Prostate gland (tissue), 2 donors: ENCODE measurements around the gene TMEM131L. TPM values are rescaled to one million over a fixed set of nuclear protein-coding genes. Genes with fewer than 3 reads are reported as not detected.

Experiments
- DNase-seq: peaks from one replicate; pipeline ENCODE4 v3.0.0-alpha.2; 2019; ENCODE audit warnings: low spot score
- H3K27ac ChIP-seq, 2 donors: fragments of 200-600 bp; sonication (generic); 2 replicates each; pipeline ENCODE4 v1.5.1; 2017 to 2019
- H3K27me3 ChIP-seq: fragments of 200-600 bp; sonication (generic); replicated peaks from 2 replicates; pipeline ENCODE4 v1.5.1; 2019; ENCODE audit not compliant: insufficient read depth
- H3K36me3 ChIP-seq, 2 donors: fragments of 200-600 bp; sonication (generic); 1 replicate in 1 of 2; 2 replicates in 1 of 2; pipeline versions ENCODE4 v1.5.1 to v1.8.1; 2017 to 2019
- H3K4me1 ChIP-seq: fragments of 200-600 bp; sonication (generic); replicated peaks from 2 replicates; pipeline ENCODE4 v1.5.1; 2019
- H3K4me3 ChIP-seq, 2 donors: fragments of 200-600 bp; sonication (generic); 2 replicates each; pipeline ENCODE4 v1.5.1; 2017 to 2019
- H3K9me3 ChIP-seq: fragments of 200-600 bp; sonication (generic); 2 replicates; pipeline ENCODE4 v1.5.1; 2017
- CTCF ChIP-seq, 4 experiments: fragments of 200-600 bp in 2 of 4; fragments of 450-650 bp in 2 of 4; sonication (generic) in 2 of 4; IDR thresholded peaks; 1 replicate in 3 of 4; 2 replicates in 1 of 4; pipeline ENCODE4 v1.5.1; 2016 to 2019; ENCODE audit warnings: antibody characterized with exemption in 4 of 4, mild to moderate bottlenecking in 2 of 4, moderate library complexity in 2 of 4
- POLR2A ChIP-seq: fragments of 450-650 bp; IDR thresholded peaks from one replicate; pipeline ENCODE4 v1.6.1; 2016; ENCODE audit warnings: antibody characterized with exemption, mild to moderate bottlenecking
- POLR2AphosphoS5 ChIP-seq: sonication (generic); formaldehyde crosslinking; IDR thresholded peaks from one replicate; pipeline ENCODE4 v1.6.1; 2017; ENCODE audit warnings: antibody characterized with exemption
- WGBS: methylation state at CpG from one replicate; pipeline ENCODE4 v1.1.5; 2018; 5-methylcytosine and 5-hydroxymethylcytosine counted together
- intact Hi-C: fragments of 100-400 bp; cut with DNase I; formaldehyde crosslinking; loops from one replicate; pipeline ENCODE4 v1.14.2; 2022
- total RNA-seq, 2 donors: library from RNA; depleted of rRNA; stranded (reverse); fragments of >200 nt; gene quantifications; one replicate each; pipeline ENCODE4 v1.1.0, GENCODE V29; 2016

TMEM131L gene
- total RNA-seq, 2 donors from 2014 or later, result 9.3 to 12.5 TPM

DNA sequence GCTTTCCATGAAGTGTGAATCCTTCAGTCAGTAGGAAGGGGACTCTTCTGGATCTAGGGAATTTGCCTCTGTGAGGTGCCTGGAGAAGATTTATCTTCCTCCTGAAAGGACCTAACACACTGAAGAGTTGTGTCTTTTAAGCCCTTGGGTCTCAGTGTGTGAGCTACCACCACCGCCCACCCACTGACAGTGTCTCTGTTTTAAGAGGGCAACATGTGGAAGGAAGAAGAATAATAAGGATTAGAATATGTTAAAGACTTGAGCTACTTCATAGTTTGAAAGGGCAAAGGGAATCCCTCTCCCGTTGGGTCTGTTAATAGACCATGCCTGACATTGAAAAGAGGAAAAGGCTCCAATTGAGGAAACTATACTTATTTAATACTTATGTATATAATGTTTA lies 153.7 kb downstream of the TMEM131L start:
- H3K4me3 ChIP-seq, result no peak overlapping the region
- no peaks in the 10 kb centered on the region for H3K4me1 ChIP-seq
- H3K36me3 ChIP-seq, result no peaks in the 10 kb centered on the region
- intact Hi-C loops, result no loop called here
- H3K27ac ChIP-seq, result no peak overlapping the region
- no peaks in the 10 kb centered on the region for H3K27me3 ChIP-seq
- TF ChIP-seq POLR2A, result no peak
- no peak for TF ChIP-seq POLR2AphosphoS5
- no peak for TF ChIP-seq CTCF (IDR thresholded peaks at IDR 0.05)
- 81% methylated on average over 2 of the region's 2 CpGs for WGBS
- no peaks in the 10 kb centered on the region for H3K9me3 ChIP-seq
- DNase-seq, result no peak

DNA sequence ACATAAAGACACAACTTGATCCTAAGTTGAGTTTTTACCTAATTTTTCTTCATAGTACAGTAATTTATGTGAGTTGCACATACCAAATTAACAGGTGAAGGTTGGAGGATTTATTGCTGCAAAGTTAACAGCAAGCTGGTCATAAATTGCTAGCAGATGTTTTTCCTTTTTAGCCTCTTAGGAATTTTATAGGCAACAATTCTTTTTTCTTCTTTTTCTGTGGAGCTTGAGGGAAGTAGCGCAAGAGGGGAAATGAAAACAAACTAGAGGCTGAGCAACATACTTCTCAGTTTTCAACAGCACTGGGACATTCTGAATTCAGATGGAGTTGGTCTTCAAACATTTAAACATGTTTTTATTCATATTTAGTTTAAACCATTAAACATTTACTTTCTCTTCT lies 154.2 kb downstream of the TMEM131L start:
- intact Hi-C loops, result no loop called here
- TF ChIP-seq POLR2A (no peak), POLR2AphosphoS5 (no peak), CTCF (IDR thresholded peaks at IDR 0.05) (no peak)
- no peak overlapping the region for H3K27ac ChIP-seq
- no peak overlapping the region for H3K4me3 ChIP-seq
- H3K27me3 ChIP-seq, result no peaks in the 10 kb centered on the region
- H3K9me3 ChIP-seq, result no peaks in the 10 kb centered on the region
- no peak for DNase-seq
- H3K4me1 ChIP-seq, result no peaks in the 10 kb centered on the region
- WGBS, result 61% methylated on average over 1 of the region's 1 CpG
- no peaks in the 10 kb centered on the region for H3K36me3 ChIP-seq

- no peak overlapping the region for H3K4me3 ChIP-seq
- intact Hi-C loops, result no loop called here
- TF ChIP-seq CTCF (IDR thresholded peaks at IDR 0.05), result no peak
- no peak for TF ChIP-seq POLR2A
- TF ChIP-seq POLR2AphosphoS5, result no peak
- no peaks in the 10 kb centered on the region for H3K4me1 ChIP-seq
- DNase-seq, result no peak
- no peak overlapping the region for H3K27ac ChIP-seq
- H3K36me3 ChIP-seq, result no peaks in the 10 kb centered on the region
- no peaks in the 10 kb centered on the region for H3K27me3 ChIP-seq
- H3K9me3 ChIP-seq, result no peaks in the 10 kb centered on the region
- 91% methylated on average over 5 of the region's 5 CpGs for WGBS
Observed at GRCh38 chr4:153622093-153622492, 155.9 kb downstream of the TMEM131L start.

GRCh38 chr4:153622778-153623240 lies 156.6 kb downstream of the TMEM131L start:
- TF ChIP-seq POLR2A (no peak), CTCF (IDR thresholded peaks at IDR 0.05) (no peak), POLR2AphosphoS5 (no peak)
- DNase-seq, result no peak
- 67% methylated on average over 12 of the region's 12 CpGs for WGBS
- Histone ChIP-seq H3K4me3 (no peak overlapping the region), H3K27ac (no peak overlapping the region), H3K27me3 (no peaks in the 10 kb centered on the region), H3K9me3 (no peaks in the 10 kb centered on the region), H3K36me3 (peaks cover 0 to 4% of the 10 kb centered on the region in 2 donors), H3K4me1 (no peaks in the 10 kb centered on the region)
- intact Hi-C loops, result no loop called here

- DNase-seq, result no peak
- TF ChIP-seq POLR2AphosphoS5 (no peak), POLR2A (no peak), CTCF (IDR thresholded peaks at IDR 0.05) (no peak)
- WGBS, result 78% methylated on average over 2 of the region's 2 CpGs
- Histone ChIP-seq H3K27ac (no peak overlapping the region), H3K4me3 (no peak overlapping the region), H3K27me3 (no peaks in the 10 kb centered on the region), H3K36me3 (peaks cover 0 to 5% of the 10 kb centered on the region in 2 donors), H3K4me1 (no peaks in the 10 kb centered on the region), H3K9me3 (no peaks in the 10 kb centered on the region)
- intact Hi-C loops, result no loop called here
Observed at GRCh38 chr4:153623491-153623890, 157.3 kb downstream of the TMEM131L start.
